Stimulated activated CD8-positive, alpha-beta memory T cell treated with anti-CD3 and anti-CD28 coated beads, Interleukin-7, amount 100 ng/mL, for 1 hour (primary cell): Measurements from ENCODE around the gene ATG2A.

ENCODE experiments used
- DNase-seq, 2 donors: peaks; one replicate each; pipeline ENCODE4 v3.0.0-alpha.2; 2020; ENCODE audit warnings: low read depth in 2 of 2

ATG2A gene

DNA sequence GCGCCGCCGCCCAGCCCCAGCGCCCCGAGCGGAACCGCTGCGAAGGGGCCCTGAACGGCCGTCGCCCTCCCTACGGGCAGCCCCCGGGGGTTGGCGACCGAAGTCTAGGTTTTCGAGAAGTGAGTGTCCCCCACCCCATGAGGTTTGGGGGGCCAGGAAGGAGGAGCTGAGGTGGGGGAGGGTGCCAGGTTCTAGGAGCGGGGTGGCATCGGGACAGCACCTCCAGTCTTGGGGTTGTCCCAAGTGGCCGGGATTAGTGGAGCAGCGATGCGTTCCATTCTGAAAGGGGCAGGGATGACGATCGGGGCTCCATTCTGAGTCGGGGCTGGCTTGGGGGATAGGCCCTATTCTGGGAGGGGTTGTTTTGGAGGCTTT is 7.9 kb upstream of the ATG2A start:
- DNase-seq: no peak

DNA sequence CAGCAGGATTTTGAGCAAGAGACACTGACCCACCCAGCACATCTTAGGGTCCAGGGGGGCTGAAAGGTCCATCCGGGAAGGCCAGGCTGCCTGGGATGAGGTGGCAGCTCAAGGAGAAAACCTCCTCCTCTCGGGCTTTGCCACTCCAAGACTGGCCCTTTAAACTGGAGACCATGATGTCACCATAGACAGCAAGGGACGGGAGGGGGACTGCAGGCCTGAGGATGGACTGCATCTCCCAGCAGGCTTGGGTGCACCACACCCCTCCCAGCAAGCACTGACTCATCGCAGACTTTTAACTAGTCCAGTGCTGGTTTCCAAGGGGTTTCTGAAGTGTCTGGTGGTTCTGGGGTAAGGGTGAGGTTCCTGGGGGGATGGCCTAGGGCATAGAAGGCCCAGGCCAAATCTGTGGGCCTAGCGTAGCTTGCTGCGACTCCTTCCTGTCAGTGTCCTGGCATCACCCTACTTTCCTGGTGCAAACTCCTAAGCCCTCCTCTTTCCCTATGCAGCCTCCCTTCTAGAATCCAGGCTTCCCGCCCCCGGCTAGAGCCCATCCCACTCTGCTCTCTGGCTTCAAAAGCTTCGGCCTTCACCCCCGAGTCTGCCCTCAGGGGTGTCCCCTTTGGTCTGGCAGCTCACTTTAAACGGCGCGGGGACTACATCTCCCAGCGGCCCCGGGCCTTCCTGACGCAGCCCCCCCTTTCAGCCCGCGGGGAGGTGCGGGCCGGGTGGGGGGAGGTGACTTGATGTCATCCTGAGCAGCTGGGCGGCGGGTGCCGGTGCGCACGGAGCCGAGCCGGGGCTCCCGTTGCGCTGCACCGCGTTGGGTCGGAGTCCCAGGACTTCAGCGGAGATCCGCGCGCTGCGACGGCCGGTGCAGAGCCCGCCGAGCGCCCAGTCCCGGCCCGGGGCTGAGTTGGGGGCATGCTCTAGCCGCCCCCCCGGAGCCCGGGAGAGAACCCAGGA is 7.2 kb upstream of the ATG2A start, which contains the start of gene PPP2R5B:
Gene PPP2R5B, plus strand, starts transcription at position 746 of the 966 bp plus-strand sequence. CDS start 1,046 bp downstream, outside the sequence.
- DNase-seq: peak; percentile 74 to 82

DNA sequence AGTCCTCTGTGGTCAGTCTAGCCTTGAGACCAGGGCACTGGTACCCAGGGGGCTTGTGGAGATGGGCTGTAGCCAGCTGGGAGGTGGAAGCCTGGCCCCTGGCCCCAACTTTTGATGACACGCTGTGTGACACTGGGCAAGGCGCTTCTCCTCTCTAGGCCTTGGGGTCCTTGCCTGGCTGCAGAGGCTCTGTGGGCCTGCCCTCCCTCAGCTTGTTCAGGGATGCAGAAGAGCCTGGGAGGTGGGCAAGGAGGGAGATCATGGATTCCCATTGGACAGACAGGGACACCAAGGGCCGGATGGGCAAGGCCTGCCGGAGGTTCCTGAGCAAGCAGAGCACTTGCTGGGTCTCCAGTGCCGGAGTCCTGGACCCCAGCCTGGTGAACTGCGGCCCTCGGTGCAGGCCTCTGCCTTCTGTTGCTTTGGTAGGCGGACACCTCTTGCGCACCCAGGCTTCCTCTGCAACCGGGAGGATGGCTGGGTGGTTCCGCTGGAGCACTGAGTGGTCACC is 6.2 kb upstream of the ATG2A start:
- no peak for DNase-seq

DNA sequence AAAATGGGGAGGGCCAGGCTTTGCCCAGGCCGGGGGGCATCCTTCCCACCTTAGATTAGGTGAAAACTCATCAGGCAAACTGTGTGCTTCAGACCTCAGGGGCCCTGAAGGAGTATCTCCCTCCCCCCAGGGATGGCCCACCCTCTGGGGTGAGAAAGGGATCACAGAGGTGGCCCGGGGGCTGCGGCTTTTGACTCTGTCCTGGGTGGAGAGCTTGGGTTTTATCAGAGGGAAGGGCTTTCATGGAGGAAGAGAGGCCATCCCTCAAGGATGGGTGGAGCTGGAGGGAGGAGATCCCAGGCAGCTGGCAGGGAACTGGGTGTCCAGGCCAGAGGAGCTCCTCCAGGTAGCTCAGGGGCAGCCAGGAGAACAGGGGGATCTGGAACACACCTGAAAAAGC is 4.4 kb upstream of the ATG2A start:
- DNase-seq: no peak

DNA sequence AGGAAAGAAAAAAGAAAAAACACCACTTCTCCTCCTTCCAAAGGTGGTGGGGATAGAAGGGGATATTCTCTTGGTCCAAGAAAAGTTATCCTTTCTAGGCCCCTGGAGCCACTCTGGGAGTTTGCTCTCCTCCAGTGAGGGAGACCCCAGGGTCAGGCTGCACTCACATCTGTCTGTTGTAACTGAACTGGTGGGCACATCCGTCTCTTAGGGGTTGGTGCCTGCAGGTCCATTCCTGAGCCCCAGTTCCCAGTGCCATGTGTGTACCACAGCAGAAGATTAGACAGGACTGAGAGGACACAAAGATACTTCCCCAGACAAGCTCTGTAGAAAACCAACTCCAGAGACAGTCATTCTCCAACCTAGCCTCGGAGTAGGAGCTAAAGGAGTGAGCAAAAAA is 3.1 kb upstream of the ATG2A start:
- DNase-seq: no peak

DNA sequence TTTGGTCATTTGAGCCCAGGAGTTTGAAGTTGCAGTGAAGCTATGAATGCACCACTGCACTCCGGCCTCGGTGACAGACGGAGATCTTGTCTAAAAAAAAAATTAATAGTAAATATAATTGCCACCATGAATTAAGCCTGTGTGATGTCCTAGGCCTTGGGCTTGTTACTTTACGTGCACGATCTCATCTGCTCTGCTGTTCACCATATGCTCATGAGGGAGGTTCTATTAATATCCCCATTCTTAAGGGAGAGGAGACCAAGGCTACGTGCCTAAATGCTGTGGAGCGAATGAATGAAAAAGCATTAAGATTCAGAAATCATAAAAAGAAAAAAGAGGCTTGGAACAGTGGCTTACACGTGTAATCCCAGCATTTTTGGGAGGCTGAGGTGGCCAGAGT is 2.6 kb upstream of the ATG2A start:
- DNase-seq: no peak

DNA sequence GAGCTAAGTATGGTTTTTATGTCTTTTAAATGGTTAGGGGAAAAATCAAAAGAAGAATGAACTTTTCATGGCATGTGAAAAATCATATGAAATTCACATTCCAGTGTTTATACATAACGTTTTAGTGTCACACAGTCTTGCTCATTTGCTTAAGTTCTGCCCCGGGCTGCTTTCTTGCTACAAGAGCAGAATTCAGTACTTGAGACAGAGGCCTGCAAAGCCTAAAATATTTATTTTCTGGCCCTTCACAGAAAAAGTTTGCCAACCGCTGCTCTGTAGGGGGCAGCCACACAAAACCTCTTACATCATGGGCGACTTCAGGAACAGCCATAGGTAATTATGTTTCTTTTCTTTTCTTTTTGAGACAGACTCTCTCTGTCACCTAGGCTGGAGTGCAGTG is 1.0 kb upstream of the ATG2A start:
- no peak for DNase-seq

DNA sequence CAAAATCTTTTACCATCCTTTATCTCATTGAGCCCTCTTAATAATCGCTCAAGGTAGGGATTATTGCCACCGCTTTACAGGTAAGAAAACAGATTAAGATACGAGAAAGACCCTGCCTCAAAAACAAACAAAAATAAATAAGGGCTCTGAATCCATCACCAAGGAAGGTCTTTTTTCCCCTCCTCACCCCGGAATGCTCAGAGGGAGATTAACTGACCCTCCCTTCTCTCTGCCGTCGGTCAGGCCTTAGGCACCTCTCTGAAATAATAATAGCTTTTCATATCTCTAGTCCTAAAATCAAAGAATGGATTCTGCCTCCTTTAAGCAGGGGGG is 620 bp upstream of the ATG2A start:
- DNase-seq: no peak

DNA sequence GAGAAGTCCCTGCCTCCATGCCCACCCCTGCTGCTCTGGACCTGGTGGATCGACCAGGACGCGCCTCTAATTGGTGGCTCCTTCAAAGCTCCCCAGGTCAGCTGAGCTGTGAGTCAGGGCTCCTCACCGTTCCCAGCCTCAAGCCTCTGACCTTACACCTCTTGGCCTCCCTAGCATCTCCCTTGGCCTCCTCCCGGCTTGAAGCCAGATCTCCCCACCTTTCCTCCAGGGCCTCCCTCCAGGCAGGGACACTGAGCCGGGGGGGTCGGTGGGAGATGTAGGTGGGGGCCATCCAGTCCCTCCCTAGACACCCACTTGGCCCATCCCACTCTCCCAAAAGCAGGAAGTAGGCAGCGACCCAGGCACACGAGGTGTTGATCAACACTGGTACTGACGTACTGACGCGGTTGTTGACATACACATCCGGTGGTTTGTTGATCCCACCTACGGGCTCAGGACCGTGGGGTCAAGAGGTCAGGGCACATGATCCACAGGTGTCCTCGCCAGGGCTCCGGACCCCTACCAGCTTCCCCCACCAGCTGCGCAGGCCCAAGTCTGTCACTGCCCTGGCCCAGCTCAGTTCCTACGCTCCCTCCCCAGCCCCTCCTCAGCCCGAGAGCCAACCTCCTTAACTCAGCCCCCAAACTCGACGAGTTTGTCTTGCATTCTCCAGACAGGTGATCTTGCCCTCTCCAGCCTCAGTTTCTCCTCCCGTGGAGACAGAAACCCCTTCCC is 802 bp downstream of the ATG2A start:
- DNase-seq: peak in 1 of 2 donors; percentile 8

DNA sequence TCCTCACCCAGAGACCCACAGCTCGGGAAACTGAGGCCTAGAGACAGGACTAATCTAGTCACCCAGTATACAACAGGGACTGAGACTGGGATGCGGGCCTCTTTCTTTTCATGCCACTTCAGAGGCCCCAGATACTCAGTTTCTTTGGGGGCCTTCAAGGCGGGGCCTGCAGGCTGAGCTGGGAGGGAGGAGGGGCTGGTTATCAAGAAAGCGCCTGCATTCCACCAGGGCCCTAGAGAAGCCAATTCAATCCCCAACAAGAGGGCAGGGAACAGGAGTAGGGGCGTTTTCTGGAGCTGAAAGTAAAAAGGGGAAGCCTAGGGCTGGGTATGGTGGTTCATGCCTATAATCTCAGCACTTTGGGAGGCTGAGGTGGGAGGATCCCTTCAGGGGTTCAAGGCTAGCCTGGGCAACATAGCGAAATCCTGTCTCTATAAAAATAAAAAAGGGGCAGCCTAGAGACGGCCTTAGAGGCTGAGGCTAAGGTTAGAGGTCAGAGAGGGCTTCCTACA is 1.6 kb downstream of the ATG2A start:
- DNase-seq: no peak

DNA sequence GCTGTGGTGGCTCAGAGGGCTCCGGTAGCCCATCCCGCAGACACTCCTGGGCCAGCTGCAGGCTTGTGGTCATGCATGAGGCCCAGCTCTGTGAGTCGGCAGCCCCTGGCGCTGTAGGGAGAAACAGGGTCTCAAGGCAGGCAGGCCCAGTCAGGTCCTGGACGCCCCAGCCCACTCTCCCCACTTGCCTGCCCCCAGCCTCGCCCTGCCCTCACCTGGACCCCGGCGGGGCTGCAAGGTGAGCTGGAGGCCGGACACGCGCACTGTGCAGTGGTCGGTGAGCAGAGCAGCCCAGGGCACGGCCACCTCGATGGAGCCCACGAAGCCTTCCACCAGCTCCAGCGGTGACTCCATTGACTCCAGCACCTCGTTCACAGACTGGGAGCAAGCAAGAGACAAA is 2.9 kb downstream of the ATG2A start:
- no peak for DNase-seq

DNA sequence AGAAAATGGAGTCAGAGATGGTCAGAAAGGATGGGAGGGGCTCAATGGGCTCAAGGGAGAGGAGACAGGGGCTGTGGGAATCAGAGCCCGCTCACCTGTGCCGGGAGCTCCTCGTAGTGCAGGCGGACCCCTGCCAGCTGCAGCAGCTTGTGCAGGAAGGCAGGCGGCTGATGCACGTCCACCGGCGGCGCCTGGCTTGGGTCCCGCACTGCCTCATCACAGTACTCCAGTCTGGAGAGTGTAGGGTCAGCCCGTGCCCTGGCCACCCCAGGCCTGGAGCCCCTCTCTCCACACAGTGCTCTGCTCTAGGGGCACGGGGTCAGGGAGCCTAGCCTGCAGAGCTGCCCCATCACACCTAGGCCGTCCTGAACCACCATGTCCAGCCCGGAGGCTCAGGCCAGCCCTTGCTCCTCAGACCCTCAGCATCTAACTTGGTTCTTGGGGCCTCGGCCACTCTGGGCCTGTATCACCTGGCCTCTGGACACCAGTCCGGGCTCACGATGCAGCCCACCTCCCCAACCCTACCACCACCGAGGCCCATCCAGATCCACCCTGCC is 3.8 kb downstream of the ATG2A start:
- DNase-seq: no peak

DNA sequence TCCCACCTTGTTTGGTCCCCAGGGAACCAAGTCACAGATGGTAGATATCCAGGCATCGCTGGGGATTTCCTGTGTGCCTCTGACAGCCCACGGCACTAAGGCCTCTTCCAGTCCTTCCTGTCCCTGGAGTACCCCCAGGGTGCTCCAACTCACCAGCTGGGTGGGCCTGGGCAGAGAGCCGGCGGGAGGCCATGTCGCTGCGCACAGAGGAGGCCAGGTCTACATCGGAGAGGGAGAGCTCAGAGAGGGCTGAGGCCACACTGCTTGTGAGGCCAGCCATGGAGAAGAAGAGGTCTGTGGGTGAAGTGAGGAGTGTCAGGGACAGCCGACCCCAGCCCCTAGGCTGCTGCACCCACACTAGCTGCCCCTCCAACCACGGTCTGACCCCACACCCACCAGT is 5.3 kb downstream of the ATG2A start:
- no peak for DNase-seq

DNA sequence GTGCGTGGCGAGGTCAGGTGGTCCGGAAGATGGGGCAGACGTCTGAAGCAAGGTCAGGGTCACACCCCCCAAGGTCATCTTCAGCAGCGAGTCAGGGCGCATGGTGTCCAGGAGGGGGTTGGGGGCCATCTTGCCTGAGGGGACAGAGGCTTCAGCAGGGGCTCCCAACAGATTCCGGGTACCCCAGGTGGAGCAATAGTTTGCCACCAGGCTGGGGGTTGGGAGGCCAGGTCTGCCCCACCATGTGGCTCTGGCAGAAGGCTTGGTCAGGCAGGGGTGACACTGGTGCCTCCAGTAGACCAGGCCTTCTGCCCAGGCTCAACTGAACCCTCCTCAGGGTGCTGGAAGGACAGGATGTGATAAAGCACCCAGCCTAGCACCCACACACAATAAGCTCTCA is 5.9 kb downstream of the ATG2A start:
- DNase-seq: no peak

DNA sequence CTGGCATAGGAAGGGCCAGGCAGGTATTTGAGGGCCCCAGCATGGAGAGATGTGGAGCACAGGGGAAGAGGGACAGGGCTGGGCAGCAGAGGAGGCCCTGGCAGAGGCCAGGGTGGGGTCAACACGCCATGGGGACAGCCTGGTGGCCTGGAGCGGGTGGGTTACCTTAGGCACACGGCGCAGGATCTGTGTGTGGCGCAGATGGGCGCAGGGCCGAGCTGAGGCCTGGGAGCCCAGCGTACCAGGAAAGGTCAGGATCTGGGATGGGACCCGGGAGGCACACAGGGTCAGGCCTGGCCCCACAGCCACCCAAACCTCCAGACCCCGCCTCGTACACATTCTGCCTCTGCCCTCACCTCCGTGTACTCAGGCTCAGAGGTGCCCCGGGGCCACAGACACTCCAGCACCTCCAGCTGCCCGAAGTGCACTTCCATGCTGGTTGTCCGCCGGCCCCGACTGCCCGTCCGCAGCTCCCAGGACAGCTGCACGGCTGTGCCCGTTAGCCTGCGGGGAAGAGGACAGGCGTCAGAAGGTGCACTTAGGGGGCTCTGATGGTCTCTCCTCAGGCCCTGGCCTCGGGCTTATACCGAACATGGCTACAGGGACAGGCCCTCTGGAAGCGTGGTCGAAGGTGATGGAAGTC is 6.4 kb downstream of the ATG2A start:
- no peak for DNase-seq

DNA sequence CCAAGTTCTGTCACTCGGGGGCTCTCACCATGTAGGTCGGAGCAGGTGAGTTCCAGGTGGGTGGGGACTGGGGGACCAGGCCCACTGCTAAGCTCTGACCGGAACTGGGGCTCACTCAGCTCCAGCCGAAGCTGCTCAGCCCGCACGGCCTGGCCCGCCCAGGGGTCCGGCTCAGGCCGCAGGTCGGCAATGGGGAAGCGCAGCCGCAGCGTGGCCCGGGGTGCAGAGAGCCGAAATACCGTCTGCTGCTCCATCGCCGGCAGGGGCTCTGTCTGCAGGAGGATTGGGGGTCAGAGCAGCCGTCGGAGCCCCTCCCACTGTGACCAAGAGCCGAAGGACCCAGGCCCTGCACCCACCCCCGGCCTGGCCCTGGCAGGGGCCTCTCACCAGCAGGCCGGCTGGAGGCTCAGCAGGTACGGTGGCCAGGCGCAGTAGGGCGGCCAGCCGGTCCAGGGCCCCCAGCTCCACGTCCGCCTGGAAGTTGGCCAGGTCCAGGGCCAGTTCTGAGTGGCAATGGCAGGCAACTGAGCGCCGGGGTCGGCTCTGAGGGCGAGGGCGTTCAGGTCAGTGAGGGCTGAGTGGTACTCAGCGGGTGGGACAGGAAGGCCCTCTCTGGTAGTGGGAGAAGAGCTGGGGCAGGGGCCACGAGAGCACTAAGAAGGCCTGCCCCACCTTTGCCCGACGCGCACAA is 7.2 kb downstream of the ATG2A start:
- no peak for DNase-seq

DNA sequence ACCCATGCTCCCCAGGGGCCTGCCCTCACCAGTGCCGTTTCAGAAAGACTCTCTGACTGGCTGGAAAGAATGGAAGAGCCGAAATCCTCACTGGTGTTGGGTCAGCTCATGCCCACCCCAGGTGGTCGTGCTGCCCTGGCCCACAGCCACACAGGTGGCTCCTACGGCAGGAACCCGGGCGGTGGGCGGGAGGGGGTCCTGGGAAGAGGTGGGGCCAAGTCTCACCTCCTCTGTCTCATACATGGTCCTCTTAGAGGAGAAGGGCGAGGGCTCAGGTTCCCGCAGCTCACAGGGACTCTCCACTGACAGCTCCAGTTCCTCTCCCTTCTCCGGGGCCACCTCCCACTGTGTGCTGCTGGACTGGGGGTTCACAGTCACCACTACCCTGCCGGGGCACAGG is 8.2 kb downstream of the ATG2A start:
- DNase-seq: no peak

DNA sequence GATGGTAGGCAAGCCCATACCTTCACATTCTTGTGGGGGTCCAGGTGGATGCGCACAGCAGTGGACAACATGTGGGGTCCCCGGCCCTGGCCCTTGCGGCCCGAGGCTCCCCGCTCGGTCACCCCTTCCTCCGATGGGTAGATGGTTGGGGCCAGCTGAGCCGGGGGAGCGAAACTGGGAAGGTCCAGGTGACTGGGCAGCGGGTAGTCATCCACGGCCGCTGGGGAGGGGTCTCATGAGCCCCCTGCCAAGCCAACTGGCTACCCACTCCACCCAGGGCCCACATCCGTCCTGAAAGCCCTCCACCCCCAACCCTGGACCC is 10.7 kb downstream of the ATG2A start:
- no peak for DNase-seq

DNA sequence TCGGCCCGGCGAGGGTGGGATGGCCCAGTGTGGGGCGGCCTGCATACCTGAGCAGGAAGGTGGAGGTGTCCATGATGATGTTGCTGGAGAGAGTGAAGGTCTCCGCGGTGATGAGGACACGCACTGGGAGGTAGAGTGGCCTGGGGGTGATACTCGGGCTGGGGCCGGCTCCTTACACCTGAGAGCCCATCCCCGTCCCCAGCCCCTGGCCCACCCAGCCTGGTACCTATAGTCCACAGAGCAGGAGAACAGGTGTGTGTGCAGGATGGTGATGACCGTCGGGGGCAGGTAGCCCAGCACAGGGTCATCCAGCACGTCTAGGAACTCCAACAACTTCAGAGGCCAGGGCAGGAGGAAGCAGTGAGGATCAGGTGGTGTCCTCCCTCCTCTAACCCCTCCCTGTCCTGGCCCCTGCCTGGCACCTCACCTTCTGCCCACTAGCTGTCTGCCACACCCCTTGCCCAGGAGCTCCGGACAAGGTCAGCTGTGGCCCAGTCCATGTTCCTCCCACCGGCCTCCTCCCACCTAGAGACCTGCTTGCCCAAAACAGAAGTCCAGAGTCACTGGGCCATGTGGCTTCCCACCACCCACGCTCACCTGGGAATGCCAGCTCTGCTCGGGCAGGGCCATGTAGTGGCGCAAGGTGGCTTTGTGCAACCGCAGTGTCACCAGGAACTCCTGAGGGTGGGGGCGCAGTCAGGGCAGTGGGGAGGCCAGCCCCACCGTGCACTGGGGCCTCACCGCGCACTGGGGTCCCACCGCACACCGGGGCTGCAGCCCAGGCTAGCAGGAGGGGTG is 11.3 kb downstream of the ATG2A start:
- no peak for DNase-seq

DNA sequence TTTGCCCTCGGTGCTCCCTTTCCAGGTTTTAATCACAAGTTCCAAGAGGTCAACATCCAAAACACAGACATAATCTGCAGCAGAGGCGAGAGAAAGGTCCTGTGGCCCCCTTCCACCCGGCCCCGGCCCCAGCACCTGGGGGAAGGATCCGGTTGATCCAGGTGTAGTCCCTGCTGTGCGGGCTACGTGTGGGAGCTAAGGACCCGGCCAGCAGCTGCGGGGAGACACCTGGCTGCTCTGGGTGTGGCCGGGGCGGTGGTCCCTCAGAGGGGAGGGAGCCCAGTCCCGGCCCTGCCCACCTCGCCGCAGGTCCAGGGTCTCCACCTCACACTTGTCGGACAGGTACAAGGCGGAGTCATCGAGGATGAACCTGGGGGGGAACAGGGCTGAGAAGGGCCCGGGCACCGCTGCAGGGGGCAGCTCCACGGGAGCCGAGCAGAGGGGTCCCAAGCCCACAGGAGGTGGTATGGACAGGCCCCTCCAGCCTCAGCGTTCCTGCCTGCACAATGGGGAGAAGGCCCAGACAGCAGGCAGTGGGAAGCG is 13.6 kb downstream of the ATG2A start:
- no peak for DNase-seq
